COLO668 (cell line): Measurements from ENCODE around the gene YBX1.
"Not testable (repeated sequence)": the region's sequence is repeated elsewhere in the genome, so short reads cannot be mapped to it uniquely, and the experiment has no call there.

Experiments used
- DNase-seq: peaks from one replicate; lab custom pipeline; 2025; ENCODE audit not compliant: unreplicated experiment; lab: John Stamatoyannopoulos, UW

YBX1 gene

DNA sequence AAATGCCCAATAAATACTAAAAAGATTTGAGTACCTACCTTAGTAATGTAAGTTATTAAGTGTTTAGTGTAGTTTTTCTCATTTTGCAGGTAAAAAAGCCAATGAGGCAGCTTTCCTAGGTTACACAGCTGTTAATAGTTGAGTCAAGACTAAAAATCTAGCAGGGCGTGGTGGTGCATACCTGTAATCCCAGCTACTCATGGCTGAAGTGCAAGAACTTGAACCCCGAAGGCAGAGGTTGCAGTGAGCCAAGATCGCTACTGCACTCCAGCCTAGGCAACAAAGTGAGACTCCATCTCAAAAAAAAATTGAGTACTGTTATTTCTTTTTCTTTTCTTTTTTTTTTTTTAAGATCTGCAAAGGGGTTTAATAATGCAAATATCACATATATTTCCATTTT, 7.7 kb downstream of the YBX1 start:
- no peak for DNase-seq

DNA sequence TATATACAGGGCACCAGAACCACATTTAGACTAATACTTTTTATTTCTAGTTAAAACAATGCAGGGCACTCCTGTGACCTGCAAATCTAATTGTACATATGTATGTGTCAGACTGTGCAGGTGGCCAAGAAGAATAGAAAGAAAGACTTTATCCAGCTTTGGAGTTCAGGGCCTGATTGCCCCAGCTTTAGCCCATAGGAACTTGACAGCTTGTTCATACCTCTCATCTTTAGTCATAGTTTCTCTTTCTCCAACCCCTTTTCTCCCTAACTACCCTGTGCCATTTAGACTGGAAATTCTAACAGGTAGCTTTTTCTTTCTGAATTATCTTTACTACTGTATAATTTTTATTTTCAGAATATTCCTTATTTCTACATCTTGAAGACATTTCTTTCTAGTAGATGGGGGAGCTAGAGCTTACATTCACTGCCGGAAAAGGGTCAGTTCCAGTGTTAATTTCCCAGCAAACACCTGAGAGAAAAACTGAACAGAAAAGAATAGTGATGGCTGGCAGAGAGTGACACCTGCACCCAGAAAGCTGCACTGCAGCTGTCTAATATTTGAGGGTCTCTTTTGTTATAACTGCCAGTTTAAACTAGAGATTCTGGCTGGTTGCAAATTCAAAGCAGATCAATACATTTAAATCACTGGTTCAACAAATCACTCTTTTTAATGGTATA, 8.4 kb downstream of the YBX1 start:
- no peak for DNase-seq

DNA sequence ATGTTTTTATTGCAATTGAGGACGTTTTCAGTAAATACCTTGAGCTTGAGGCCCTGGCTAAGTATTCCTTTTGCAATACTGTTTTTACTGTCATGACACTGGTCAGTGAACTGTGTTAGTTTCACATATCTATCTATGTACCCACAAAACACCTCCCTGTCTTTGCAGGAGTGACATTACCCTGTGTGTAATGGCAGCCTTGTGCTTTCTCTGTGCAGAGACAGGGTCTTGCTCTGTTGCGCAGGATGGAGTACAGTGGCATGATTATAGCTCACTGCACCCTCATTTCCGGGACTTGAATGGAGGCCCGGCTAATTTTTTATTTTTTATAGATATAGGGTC, 8.9 kb downstream of the YBX1 start:
- no peak for DNase-seq

DNA sequence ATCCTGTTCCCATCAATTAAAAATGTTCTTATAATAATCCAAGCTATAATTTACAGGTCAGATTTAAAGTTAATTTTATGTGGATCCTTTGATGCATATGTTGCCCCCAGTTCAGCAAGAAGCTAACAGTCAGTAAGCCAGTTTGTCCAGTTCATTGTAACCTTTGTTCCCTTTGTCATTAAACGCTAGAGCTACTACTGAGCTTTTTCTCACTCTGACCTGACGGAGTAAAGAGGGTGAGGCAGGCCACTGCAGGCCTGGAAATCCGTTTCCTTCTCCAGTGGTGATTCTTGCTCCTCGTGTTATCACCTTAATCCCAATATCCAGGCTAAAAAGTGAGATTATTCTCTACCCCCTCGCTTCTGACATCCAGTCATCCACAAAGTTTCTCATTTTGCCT, 10.2 kb downstream of the YBX1 start:
- no peak for DNase-seq

DNA sequence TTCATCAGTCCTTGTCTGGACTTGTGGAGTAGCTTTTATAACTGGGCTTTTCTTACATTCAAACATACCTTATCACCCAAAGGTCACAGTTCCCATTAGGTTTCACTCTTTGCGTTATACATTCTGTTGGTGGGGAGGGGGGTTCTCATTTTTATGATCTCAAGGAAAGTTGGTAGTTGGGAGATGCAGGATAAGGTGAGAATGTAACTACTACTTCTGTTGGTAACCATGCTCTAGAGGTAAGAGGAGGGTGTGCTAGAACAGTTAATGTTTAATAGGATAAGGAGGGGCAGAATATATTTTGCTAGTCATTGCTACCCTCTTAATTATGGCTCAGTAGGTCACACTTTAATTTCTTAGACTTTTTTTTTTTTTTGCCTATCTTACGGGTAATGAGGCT, 10.7 kb downstream of the YBX1 start:
- no peak for DNase-seq

DNA sequence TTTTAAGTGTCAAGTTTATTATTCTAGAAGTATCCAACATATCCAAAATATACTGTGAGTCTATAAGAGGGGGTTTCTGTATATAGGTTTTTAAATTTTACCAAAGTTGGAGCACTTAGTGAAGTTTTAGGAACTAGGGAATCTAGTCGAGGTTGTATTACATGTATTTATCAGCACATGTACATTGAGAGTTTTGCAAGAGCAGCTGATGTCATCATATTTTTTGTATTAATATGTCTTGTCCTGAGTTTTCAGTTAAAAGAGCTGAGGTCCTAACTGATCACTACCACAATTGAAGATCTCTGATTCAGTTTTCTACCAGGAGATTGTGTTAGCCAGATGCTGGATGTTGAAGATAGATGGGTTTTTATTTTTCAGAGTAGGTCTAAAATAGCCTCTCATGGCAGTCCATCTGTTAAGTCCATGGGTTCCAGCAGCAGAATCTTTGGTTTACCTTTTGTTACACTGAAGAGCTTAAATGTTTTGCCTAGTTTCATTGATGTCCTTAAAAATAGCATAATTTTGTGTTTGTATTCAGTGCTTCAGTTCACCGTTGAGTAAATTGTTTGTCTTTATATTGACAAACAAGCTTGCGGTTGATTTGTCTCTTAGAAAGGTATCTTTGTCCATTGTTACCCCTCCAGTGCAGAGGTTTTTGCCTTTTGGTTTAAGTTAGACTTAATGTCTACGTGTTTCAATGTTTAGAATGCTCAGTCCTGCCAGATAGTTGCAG, 16.0 kb downstream of the YBX1 start:
- DNase-seq, result no peak

DNA sequence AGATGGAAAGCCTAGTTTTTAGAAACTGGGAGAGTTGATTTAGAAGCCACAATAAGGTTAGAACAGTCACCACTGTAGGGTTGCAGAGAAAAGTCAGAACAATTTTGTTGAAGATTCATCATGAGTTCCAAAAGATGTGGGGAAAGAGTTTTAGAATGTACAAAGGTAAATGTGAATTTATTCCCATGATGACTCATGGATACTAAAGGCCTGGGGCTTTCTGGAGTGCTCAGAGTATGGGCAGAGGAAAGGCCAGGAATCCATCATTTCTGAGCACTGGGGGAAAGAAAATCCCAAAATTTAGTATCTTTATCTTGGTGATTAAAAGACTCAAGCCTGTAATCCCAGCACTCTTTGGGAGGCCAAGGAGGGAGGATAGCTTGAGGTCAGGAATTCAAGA, 17.8 kb downstream of the YBX1 start:
- DNase-seq, result no peak

DNA sequence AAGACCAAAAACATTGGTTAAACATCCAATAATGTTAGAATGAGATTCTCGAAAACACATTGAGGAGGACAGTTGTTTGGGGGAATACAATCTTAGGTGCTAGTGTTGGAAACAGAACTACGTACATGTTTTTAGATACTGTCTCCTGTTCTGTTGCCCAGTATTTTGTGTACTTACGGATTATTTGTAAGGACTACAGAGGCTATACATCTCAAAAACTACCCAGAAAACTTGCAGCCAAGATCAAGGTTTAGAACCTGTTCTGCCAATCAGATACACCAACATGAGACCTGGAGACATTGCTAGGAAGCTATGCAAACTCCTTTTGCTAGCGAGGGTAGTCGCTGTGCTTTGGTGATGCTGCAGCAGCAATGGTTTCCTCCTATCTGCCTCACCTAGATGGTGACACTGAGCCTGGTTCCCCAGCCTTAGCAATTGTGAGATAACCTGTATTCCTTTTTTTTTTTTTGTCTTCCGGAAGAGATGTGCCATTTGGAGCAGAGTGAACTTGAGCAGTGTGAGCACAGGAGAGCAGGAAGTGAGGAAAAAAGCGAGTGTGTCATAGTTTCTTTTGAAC, 21.8 kb downstream of the YBX1 start:
- no peak for DNase-seq

DNA sequence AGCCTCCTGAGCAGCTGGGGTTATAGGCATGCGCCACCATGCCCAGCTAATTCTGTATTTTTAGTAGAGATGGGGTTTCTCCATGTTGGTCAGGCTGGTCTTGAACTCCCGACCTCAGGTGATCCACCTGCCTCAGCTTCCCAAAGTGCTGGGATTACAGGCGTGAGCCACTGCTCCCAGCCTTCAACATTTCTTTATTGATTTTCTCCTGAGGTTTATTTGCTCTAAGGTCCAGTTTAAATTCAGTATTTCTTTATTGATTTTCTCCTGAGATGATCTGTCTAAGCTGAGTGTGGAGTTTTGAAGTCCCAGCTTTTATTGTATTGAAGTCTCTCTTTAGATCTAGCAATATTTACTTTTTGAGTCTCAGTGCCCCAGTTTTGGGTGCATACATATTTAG, 30.6 kb downstream of the YBX1 start:
- DNase-seq, result not testable (repeated sequence)

DNA sequence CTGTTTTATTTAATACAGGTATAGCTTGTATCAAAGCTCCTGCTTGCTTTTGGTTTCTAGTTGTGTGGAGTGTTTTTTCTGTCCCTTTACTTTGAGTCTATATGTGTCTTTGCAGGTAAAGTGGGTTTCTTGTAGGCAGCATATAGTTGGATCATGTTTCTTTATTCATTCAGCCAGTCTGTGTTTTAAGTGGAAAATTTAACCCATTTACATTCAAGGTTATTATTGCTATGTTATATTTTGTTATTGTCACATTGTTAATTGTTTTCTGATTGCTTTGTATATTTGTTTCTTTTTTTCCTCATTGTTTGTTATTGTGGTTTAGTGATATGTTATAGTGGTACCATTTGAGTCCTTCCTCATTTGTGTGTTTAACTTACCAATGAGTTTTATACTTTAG, 31.1 kb downstream of the YBX1 start:
- no peak for DNase-seq

DNA sequence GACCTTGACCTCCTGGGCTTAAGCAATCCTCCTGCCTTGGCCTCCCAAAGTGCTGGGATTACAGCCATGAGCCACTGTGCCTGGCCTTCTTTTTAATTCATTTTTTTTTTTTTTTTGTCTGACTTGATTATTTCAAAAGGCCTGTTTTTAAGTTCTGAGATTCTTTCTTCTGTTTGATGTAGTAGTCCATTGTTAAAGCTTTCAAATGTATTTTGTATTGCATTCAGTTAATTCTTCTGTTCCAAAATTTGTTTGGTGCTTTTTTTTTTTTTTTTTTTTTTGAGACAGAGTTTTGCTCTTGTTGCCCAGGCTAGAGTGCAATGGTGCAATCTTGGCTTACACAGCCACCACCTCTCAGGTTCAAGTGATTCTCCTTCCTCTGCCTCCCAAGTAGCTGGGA, 32.2 kb downstream of the YBX1 start:
- DNase-seq, result not testable (repeated sequence)

DNA sequence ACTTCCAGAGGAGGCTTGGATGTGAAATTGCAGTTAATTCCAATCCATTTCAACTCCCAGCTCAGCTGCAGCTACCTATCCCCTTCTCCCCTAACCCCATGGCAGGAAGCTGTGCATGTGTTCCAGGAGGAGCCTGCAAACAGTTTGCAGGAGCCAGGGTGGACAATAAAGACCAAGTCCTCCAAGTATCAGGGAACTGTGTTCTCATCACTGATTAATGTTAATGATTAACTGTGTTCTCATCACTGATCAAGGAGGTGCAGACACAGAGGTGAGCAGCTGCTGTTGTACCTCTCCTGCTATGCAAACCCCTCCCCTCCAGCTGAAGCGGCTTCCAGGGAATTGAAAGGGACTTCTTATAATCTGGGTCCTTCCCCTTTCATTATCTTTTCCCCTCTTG, 38.6 kb downstream of the YBX1 start:
- DNase-seq, result peak; percentile 84

DNA sequence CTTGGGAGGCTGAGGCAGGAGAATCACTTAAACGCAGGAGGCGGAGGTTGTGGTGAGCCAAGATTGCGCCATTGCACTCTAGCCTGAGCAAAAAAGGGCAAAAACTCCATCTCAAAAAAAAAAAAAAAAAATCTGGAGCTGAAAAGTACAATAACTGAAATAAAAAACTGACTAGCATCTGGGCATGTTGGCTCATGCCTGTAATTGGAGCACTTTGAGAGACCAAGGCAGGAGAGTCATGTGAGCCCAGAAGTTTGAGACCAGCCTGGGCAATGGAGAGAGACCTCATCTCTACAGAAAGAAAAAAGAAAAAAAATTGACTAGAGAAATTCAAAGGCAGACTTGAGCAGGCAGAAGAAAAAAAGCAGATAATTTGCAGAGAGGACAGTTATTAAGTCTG, 39.7 kb downstream of the YBX1 start:
- DNase-seq, result no peak

DNA sequence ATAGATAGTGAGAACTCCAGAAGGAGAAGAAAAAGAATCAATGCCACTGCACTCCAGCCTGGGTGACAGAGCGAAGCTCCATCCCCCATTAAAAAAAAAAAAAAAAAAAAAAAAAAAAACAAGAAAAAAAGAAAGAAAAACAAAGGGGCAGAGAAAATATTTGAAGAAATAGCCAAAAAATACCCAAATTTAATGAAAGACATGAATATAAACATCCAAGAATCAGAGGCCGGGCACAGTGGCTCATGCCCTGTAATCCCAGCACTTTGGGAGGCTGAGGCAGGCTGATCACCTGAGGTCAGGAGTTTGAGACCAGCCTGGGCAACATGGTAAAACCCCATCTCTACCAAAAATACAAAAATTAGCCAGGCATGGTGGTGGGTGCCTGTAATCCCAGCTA, 40.2 kb downstream of the YBX1 start:
- not testable (repeated sequence) for DNase-seq

DNA sequence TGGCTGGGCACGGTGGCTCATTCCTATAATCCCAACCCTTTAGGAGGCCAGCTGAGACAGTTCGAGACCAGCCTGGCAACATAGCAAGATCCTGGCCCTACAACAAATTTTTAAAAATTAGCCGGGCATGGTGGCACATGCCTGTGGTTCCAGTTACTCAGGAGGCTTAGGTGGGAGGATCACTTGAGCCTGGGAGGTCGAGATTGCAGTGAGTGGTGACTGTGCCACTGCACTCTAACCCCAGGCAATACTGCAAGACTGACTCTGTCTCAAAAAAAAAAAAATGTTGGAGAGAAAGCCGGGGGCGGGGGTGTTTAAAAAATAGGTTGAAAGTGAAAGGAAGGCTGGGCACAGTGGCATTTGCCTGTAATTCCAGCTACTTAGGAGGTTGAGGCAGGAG, 41.3 kb downstream of the YBX1 start:
- no peak for DNase-seq

DNA sequence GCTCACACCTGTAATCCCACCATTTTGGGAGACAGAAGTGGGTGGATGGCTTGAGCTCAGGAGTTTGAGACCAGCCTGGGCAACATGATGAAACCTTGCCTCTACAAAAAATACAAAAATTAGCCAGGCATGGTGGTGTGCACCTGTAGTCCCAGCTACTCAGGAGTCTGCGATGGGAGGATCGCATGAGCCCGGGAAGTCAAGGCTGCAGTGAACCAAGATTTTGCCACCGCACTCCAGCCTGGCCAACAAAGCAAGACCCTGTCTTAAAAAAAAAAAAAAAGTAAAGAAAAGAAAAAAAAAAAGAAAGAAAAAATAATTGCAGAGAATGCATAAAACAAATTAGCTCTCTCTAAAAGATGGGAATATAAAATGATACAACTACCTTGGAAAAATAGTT, 43.6 kb downstream of the YBX1 start:
- not testable (repeated sequence) for DNase-seq

DNA sequence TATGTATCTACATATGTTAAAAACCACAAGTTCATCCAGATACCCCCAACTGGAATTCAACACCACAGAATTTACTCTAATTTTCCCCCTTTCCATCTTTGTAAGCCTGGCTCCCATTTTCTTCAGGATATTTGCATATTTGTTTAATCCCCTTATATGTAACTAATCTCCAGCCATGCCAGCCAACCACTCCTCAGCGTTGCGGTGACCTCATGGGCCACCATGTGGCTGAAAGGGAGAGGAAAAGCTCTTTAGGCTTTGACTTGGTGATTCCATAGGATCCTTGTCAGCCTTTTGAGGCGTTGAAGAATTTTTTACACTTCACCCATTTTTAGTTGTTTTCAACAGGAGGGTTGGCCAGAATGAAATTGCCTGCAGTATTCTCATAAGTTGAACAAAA, 47.8 kb downstream of the YBX1 start:
- DNase-seq, result no peak

DNA sequence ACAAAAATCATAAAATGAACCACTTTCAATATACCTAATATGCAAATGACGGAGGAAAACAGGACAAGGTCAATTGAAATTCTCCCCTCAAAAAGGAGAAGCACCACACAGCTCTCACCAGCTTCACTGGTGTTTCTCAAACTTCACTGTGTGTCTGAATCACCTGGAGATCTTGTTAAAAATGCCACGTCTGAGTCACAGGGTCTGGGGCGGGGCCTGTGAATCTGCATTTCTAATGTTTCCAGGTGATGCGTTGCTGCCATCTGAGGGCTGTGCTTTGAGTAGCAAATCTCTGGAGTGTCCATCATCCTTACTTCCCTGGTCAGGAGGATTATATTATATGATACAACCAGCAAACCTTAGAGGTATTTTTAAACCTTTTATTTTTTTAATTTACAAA, 48.8 kb downstream of the YBX1 start:
- DNase-seq, result peak; percentile 66

DNA sequence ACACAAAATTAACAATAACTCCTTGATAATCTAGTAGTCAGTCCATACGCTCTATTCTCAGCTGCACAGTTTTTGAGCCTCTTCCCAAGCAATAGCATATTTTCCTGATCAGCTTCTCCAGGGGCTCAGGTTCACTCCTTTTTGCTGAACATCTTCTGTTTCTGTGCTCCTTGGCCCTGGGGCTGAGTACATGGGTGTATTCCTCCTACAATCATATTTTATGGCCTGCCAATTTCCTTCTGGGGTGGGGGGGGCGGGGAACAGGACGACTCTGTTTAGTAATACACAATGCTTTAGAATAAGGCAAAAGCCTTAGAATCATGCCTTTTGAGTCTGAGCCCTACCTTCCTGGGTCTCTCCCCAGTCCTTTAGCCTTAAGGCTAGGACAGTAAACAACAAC, 49.4 kb downstream of the YBX1 start:
- no peak for DNase-seq

DNA sequence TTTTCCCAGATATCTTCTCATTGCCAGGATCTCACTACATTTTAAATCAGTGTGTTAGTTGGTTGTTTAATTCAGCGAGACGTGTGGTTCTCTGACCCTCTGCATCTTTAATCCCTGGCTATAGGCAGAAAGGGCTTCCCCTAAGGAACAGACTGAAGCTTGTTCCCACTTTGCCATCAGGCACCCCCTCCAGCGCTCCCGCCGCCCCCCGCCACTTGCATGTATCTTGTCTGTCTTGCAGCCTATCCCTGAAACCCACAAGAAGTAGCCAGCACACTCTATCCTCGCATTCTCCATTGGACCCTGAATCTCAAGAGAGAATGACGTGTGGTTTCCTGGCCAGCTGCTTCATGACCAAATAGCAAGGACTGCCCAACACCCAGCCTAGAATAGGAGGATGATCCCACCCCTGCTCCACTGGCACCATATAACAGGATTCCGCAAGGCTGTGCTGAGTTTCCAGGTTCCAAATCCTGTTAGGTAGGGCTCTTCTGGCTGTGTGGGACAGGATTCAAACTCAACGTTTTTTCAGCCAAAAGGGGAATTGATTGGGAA, 50.0 kb downstream of the YBX1 start:
- no peak for DNase-seq

DNA sequence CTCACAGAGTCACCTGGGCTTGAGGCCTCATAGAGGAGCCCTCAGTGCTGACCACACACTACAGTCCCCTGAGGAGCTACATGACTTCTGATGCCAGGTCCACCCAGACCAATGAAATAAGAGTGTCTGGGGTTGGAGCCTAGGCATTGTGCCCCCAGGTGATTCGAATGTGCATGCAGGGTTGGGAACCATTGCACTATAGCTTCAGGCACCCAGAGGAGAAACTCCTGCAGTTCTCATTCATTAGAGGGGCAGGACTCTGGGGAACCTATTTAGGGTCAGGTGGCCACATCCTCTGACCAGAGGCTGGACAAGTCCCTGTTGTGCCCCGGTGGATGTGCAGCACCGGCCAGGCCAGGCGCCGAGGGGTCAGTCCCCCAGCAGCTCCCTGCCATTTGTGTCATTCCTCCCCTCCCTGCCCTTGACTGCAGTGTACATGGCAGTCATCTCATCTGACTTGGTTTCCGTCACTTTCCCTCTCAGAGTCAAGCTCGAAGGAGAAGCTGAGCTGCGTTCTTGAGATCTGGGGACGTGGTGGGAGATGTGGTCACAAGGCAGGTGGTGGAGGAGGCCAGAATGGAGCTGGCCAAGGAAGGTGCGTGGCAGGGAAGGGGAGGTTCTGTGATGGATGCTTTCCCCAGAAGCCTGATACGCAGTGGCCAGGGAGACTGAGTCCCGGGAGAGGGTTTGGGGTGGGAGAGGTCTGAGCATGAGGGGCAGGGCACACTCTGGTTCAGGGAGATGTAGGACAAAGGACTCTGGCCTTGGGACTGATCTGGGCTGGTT, 51.4 kb downstream of the YBX1 start:
- no peak for DNase-seq
